Activated CD4-positive, alpha-beta T cell treated with anti-CD3 and anti-CD28 coated beads, Interleukin-2, Interleukin-4, amounts not matched to agents 100 ng/mL and 50 ng/mL, durations not matched to agents 16 hours and 8 hours (primary cell): ENCODE results near the gene WFIKKN2.

Experiments used
- DNase-seq: peaks from one replicate; pipeline ENCODE4 v3.0.0-alpha.2; 2020; ENCODE audit warnings: low spot score

WFIKKN2 gene

DNA sequence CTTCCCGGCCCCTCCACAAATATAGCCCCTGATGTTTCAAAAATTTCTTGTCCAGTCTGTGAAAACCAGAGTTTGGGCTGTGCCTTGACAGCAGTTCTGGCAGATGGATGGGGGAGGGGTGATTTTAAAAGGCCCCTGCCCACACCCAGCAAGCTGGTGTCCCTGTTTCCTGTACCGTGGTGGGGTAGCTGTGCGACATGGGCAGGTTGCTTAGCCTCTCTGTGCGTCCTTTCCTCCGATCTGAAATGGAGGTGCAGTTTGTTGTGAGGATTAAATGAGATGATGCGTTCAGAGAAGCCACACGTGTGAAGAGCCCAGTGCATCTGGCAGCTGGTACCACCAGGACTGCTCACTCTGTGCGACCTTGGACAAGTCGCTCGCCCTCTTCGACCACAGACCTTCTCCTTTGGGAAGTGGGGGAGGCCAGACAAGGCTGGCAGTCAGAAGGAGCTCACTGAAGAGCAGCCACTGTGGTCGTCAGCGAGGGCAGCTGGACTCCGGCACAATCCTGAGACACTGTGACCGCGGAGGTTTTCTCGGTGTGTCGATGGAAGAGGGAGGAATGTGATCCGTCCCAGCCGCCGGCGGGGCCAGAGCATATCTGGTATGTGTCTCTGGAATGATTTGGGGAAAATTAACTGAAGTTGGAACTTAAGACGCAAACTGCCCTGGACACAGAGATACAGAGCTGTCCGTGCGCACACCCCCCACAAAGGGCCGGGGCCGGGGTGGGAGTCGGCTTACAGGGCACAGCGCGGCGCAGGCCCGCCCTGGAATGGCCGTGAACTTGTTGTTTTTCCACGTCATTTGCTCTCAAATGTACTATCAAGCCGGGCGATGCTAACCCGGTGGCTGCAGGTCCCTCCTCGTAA is 721 bp upstream of the WFIKKN2 start:
- DNase-seq: no peak

DNA sequence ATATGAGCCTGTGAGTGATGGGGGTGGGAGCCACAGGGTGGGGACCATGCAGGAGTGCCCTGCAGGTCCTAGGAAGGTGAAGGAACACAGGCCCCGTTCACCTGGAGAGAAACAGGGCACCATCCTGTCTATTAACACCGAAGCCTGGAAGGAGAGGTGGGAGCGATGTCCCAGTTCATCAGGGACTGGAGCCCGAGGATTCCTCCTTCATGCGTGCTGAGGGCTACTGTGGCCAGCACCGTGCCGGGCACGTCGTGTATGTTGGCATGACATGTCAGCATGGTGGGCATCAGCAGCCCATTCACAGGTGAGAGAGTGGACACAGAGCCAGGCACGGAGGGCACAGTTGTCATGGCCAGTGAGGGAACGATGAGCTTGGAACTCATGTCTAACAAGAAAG is 1.4 kb downstream of the WFIKKN2 start:
- no peak for DNase-seq

DNA sequence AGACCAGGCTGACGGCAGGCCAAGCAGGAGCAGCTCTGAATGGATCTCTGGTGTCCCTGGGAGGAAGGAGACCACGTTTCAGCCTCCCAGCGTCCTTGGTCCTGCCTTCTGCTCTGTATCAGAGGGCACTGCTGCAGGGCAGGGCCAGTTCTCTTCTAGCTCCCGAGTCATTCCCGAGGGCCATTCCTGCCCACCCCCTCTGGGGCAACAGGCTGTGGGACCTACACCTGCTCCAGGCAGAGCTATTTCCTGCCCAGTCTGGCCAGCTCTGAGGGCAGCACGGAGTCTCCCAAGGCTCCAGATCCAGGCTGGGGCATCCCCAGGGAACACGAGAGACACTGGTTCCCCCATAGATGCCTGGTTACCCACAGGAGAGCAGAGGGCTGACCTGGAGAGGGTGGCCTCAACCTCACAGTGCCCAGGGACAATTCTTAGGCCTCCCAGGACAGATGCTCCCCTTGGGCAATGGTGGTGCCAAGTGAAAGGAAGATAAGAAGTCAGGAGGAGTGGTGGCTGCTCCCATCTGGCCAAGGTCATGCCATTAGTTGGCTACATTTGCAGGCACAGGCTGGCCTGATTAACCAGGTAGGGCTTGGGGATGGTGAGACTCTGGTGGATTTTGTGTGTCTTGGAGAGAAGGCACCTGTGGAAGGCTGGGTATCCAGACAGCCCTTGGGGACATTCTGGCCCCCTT is 2.0 kb downstream of the WFIKKN2 start:
- DNase-seq: no peak

DNA sequence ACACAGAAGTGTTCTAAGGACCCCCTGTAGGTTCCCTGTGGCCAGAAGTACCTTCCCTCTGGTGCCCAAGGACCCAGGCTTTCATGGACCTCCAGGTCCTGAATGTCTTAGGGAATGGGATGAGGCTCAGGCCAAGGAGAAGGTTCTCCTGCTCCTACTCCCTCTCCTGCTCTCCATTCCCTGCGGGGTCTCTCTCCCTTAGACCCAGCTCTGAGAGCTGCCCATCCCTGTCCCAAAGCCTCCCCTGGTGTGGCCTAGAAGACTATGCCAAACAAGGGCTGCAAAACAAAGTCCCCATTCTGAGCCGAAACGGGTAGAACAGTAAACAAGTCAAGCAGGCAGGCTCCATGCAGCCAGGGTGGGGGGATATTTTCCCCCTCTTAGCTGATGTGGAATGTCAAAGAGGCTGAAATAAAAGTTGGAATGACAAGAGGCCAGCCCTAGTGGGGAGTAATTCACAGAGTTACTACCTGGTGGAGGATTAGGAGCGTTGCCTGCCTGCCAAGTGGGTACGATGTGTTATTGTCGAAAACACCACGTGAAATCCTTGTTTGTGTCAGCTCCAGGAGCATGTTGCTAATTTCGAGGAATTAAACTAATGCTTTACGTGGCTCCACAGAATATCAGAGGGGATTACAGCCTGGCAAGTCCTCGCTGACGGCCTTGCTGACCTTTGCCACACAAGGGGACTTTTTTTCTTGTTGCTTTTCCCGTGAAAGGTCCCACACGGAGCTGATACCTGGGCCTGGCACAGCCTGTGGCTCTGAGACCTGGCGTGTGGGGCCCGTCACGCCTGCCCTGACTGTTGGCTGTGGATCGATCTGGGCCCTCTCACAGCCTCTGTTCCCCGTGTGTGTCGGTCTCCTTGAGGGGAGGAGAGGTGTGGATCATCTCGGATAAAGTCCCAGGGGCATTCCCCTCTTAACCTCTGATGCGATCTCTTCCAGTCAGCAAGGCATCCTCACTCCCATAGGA is 2.9 kb downstream of the WFIKKN2 start:
- no peak for DNase-seq

DNA sequence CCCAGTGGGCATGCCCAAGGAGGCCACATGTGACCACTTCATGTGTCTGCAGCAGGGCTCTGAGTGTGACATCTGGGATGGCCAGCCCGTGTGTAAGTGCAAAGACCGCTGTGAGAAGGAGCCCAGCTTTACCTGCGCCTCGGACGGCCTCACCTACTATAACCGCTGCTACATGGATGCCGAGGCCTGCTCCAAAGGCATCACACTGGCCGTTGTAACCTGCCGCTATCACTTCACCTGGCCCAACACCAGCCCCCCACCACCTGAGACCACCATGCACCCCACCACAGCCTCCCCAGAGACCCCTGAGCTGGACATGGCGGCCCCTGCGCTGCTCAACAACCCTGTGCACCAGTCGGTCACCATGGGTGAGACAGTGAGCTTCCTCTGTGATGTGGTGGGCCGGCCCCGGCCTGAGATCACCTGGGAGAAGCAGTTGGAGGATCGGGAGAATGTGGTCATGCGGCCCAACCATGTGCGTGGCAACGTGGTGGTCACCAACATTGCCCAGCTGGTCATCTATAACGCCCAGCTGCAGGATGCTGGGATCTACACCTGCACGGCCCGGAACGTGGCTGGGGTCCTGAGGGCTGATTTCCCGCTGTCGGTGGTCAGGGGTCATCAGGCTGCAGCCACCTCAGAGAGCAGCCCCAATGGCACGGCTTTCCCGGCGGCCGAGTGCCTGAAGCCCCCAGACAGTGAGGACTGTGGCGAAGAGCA is 4.4 kb downstream of the WFIKKN2 start:
- DNase-seq: no peak

DNA sequence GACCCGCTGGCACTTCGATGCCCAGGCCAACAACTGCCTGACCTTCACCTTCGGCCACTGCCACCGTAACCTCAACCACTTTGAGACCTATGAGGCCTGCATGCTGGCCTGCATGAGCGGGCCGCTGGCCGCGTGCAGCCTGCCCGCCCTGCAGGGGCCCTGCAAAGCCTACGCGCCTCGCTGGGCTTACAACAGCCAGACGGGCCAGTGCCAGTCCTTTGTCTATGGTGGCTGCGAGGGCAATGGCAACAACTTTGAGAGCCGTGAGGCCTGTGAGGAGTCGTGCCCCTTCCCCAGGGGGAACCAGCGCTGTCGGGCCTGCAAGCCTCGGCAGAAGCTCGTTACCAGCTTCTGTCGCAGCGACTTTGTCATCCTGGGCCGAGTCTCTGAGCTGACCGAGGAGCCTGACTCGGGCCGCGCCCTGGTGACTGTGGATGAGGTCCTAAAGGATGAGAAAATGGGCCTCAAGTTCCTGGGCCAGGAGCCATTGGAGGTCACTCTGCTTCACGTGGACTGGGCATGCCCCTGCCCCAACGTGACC is 5.0 kb downstream of the WFIKKN2 start:
- no peak for DNase-seq

DNA sequence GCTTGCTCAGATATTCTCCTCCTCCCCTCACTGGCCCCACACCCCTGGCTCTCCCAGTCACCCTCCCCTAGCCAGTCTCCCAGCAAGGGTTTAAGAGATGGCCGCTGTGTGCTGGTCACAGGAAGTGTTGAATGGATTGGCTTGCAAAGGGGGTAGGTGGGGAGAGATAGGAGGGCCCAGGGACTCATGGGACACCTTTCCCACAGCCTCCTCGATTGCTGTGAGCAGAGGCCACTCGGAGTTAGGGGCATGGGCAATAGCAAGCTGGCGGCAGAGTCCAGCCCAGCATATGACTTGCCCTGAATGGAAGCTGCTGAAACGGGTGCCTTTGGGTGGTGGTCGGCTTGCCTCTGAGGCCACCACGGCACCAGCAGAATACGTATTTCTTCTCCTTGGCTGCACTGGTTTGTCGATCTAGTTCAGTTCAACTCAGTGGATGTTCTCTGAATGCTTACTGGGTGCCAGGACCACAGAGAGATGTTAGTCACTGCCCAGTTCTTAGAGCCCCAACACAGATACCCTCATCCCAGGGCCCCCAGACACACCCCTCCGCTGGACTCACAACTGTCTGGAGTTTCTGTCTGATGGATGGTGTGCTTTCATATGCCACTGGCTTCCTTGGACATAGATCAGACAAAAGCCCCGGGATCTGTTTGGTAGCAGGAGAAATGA is 6.0 kb downstream of the WFIKKN2 start:
- no peak for DNase-seq

DNA sequence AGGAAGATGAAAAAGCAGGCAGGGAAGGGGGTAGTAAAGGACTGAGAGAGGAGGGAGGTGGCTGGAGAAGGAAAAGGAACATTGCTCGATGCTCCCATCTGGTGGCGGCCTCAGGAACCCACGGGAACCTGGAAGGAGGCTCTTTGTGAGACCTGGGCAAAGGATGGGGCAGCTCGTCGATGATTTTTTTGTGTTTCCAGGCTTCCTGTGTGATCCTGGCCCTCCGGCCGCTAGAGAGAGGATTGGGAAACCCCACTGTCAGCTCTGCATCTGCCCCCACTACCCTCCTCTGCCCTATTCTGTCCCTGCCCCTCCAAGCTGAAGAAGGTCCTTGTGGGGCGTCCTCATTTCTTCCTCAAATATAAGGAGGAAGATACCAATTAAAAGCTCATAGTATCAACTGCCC is 6.6 kb downstream of the WFIKKN2 start:
- peak; percentile 44 for DNase-seq

DNA sequence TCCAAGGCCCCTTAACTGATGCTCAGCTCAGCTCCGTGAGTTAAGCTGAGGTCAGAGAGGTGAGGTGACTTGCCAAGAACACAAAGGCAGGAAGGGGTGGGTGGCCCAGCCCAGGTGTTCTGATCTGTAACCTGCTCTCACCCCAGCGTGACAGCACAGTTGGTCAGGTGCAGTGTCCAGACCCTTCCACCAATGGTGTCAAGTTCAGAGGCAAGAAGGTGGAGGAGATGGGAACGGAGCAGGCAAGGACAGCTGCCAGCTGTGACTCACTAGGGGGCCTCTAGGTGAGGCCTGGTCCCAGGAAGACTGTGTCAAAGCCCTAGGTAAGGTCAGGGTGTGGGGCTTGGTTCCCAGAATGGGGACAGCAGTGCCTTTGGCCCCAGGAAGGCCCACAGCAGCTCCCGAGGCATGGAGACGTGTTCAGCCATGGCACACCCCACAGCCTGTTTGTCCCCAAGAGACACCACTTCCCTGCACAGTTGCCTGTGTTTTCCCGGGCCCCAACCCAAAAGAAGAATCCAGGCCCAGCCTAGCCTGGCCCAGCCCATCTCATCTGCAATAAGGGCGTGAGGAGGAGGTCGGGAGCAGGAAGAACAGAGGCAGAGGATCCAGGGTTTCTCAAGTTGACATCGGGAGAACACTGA is 7.2 kb downstream of the WFIKKN2 start:
- no peak for DNase-seq

DNA sequence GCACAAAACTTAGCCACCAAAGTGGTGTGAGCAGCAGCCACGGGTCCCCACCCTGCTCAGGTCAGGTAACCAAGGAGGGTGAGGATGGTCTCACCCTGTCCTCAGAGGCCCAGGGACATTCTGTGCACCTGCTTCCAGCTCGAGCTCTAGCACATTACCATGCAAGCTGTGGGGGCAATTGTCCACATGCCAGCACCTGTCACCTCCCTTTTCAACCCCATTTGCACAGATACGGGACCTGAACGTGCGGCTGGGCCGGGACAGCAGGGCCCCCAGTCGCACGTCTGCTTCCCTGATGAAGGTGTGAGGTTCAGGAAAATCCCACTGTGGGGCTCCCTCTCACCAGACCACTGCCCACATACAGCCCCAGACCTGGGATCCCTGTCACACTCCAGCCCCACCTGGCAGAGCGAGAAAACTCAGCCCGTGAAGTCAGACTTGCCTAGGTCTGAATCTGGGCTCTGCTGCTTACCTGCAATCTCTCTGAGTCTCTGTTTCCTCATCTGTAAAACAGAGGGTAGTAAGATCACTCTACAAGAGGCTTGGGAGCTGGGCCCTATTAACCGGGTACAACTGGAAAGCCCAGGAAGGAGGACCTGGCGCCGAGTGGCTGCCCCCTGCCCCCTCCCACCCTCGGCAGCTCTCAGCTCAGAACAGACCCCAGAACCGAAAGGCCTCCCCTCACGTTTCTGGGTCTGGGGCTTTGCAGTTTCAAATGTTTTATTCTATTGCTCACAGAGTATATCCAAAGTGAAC is 7.9 kb downstream of the WFIKKN2 start:
- no peak for DNase-seq

DNA sequence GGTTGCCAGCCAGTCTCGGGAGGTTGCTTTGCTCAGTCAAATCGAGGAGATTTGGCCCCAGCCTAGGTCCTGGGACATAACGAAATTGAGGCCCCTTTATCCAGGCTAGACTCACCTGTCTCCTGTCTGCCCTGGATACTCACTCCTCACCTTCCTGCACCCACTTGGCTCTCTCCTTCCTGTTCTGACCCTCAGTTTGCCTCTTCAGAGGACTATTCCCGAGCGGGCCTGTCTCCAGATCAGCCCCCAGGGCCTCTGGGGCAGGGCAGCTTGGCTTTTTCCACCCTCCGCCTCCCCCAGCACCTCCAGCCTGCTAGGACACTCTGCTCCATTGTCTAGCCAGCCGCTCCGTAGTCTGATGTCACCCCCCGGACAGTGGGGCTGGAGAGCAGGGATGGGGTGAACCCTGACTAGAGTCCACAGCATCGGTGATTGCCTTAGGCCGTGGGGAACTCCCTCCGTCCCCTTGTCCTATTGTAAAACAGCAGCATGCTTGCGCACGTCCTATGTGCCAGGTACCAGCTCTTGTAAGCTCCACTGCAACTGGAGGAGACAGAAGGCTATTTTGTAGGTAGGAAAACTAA is 8.8 kb downstream of the WFIKKN2 start:
- DNase-seq: no peak

DNA sequence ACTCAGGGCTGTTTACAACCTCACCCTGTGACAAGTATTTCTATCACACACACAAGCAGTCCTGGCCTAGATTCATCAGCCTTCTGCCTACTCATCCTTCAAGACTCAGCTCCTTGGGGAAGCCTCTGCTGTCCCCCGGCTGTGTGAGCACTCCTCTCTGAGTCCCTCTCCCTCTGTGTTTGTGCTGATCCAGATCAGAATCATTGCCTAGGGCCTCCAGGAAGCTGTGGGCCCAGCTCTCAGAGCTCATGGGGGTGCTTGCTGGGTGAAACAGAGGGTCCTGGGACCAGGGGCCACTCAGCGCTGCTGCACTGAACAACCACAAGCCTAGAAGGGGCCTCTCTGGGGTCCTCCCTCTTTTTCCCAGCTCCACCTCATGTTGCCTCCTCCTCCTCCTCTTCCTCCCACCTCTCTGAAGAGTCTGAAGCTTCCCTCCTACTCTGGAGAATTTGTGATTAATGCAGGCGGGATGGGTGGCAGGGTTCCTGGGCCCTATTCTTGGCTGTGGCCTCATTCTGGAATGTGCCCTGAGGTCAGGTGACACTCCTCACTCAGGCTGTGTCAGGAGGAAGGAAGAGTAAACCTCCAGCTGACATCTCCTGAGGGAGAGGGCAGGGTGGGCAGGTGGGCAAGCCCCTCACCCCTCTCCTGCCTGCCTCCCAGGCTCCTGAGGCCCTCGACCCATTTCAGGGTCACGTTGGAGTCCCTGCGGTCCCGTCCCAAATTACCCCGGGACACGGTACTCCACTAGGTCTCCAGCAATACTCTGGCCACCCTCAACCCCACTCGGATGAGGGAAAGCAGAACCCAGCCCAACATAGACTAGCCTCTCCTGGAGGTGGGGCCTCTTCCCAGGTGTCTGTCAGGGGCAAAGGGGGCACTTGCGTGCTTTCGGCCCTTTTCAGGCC is 10.1 kb downstream of the WFIKKN2 start:
- DNase-seq: no peak

DNA sequence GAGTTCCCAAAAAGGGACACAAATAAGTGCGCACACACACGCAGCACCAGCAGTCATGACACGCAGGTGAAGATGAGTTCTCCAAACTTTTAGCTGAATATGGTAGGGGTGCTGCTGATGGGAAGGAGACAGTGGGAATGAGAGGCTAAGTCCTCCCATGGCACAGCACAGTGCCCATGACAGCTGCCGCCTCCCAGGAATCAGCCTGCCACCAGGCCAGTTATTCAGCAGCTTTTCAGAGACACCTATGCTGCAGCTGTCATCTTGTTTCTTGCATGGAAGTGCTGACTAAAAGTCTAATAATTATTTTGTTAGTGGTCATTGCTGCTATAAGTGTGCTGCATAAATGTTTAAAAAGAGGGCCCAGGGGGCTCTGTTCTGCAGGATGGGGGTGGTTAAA is 12.2 kb downstream of the WFIKKN2 start:
- DNase-seq: no peak

DNA sequence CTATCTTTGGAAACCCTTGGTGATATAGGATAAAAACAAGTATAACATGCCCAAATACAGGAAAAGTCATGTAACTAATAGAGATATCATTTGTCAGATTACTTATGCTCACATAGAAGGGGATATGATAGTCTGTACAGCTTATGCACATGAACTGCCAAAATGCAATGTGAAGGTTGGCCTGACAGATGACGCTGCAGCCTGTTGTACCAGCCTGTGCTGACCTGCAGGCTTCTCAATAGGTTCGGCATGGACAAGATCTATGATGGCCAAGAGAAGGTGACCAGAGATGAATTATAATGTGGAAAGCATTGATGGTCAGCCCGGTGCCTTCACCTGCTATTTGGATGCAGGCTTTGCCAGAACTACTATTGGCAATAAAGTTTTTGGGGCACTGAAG is 12.7 kb downstream of the WFIKKN2 start:
- DNase-seq: no peak

DNA sequence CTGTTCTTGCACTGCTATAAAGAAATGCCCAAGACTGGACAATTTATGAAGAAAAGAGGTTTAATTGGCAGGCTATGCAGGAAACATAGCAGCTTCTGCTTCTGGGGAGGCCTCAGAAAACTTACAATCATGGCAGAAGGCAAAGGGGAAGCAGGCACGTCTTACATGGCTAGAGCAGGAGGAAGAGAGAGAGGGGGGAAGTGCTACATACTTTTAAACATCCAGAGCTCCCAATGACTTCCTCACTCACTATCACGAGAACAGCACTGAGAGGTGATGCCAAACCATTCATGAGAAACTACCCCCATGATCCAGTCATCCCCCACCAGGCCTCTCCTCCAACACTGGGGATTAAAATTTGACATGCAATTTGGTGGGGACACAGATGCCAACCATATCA is 13.3 kb downstream of the WFIKKN2 start:
- no peak for DNase-seq

DNA sequence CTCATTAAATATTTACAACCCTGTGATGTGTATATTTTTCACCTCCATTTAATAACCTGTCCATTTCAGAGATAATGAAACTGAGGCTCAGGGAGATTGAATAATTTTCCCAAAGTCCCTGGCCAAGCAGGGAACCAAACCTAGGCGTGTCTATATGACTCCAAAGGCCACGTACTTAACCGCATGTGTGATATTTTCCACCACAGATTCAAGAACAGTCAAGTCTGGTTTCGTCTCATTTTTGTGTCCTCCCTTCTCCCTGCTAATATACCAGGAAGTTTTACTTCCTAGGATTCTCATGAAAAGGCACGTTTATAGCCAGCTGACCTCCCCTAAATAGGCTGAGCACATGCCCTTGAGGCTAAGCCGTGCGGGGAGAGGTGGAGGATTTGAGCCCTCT is 15.3 kb downstream of the WFIKKN2 start:
- DNase-seq: no peak

DNA sequence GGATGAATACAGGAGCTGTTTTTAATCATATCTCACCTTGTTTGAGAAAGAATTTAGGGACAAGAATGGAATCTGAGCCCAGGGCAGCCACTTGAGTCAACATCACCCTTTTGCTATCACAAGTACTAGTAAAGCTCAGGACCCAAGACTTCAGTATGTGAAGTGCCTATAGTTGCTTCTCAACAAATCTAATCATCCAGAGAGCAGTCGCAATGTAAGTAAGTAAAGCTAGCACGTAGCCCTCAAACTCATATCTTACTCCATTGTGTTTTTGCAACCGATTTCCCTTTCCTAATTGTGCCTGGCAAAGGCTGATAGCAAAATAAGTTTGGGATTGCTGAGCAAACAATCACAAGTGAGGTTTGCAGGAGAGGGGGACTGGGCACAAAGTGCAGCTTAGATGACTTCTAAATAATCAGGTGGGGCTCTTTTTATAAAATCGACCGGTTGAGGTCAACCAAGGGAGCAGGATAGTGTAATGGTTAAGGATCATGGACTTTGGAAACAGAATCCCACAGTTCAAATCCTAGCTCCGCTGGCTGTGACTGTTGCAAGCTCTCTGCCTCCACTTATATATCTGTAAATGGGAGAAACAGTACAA is 17.7 kb downstream of the WFIKKN2 start:
- no peak for DNase-seq

DNA sequence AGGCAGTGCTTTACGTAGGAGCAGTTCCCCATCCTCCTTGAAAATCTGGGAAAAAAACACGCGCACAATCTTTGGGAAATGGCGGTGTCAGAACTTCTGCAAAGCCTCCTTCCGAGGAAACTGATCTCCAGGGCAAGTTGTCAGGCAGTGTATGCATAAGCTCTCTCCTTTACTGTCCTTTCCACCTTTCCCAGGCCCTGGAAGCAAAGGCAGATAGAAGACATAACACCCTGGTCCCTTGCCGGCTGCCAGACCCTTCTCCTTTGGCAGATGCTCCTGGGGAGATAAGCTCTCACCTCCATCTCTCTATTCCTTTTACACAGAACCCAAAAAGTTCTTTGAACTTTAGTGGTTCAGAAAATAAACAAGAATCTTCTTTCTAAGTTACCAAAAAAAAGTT is 18.4 kb downstream of the WFIKKN2 start:
- no peak for DNase-seq
